ENCODE results near the gene ZNF552. TPM values are rescaled to one million over a fixed set of nuclear protein-coding genes. Genes with fewer than 3 reads are reported as not detected.
"Not testable (repeated sequence)": the region's sequence is repeated elsewhere in the genome, so short reads cannot be mapped to it uniquely, and the experiment has no call there.

Gene ZNF552
- total RNA-seq, 1 donor from 2014 or later: 7.1 TPM

- peak; percentile 92 for DNase-seq (ENCODE audit: low spot score)
- peak; percentile 80 for ATAC-seq
These were observed 4.9 kb upstream of the ZNF552 start for GRCh38 chr19:57819475-57820148.

GRCh38 chr19:57818378-57818777 is 3.7 kb upstream of the ZNF552 start:
- no peak for DNase-seq (ENCODE audit: low spot score)
- no peak for ATAC-seq

DNA sequence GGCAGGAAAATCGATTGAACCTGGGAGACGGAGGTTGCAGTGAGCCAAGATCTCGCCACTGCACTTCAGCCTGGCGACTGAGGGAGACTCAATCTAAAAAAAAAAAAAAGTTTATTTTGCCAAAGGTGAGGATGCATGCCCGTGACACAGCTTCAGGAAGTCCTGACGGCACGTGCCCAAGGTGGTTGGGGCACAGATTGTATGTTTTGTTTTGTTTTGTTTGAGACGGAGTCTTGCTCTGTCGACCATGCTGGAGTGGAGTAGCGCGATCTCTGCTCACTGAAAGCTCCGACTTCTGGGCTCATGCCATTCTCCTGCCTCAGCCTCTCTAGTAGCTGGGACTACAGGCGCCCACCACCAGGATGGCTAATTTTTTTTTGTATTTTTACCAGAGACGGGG is 3.3 kb upstream of the ZNF552 start:
- DNase-seq (ENCODE audit: low spot score) (no peak), ATAC-seq (no peak)

DNA sequence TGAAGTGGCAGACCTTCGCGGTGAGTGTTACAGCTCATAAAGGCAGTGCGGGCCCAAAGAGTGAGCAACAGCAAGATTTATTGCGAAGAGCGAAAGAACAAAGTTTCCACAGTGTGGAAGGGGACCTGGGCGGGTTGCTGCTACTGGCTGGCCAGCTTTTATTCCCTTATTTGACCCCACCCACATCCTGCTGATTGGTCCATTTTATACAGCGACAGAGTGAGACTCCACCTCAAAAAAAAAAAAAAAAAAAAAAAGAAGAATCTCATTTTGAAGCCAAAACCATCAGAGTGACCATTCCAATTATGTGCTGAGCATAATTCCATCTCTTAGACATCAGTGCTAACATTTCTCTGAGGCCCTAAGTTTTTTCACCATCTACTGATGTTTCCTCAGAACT is 1.9 kb upstream of the ZNF552 start:
- ATAC-seq: no peak
- DNase-seq (ENCODE audit: low spot score): no peak

GRCh38 chr19:57815247-57816075 is 748 bp upstream of the ZNF552 start:
- DNase-seq (ENCODE audit: low spot score): no peak

DNA sequence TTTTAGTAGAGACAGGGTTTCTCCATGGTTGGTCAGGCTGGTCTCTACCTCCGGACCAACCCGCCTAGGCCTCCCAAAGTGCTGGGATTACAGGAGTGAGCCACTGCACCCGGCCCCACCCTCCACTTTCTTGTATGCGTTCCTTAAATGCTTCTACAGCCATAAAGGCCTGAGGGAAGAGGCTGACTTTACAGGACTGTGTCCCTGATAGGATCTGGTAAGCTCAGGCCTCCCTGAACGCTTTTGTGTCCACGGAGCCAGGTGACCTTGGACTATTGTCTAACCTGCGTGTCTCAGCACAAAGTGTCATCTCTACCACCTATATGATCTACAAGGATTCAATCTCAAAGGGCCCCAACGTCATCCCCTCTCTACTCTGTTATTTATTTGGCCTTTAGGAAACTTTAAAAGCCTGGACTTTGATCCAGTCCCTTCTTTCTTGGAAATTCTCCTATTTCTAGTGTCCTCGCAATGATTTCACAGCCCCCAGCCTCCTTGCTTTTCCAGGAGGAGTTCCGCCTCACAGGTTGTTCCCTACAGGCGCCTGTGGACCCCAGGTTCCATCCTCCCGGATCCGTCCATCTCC is 701 bp downstream of the ZNF552 start:
- no peak for DNase-seq (ENCODE audit: low spot score)
- peak; percentile 31 for ATAC-seq

More at GRCh38 chr19:57815247-57816075, 748 bp upstream of the ZNF552 start:
- no peak for ATAC-seq

GRCh38 chr19:57812975-57813820 is 1.5 kb downstream of the ZNF552 start:
- ATAC-seq; DNase-seq (ENCODE audit: low spot score): not testable (repeated sequence)

- ATAC-seq (no peak), DNase-seq (ENCODE audit: low spot score) (no peak)
These were observed 2.5 kb downstream of the ZNF552 start for GRCh38 chr19:57812226-57812625.

DNA sequence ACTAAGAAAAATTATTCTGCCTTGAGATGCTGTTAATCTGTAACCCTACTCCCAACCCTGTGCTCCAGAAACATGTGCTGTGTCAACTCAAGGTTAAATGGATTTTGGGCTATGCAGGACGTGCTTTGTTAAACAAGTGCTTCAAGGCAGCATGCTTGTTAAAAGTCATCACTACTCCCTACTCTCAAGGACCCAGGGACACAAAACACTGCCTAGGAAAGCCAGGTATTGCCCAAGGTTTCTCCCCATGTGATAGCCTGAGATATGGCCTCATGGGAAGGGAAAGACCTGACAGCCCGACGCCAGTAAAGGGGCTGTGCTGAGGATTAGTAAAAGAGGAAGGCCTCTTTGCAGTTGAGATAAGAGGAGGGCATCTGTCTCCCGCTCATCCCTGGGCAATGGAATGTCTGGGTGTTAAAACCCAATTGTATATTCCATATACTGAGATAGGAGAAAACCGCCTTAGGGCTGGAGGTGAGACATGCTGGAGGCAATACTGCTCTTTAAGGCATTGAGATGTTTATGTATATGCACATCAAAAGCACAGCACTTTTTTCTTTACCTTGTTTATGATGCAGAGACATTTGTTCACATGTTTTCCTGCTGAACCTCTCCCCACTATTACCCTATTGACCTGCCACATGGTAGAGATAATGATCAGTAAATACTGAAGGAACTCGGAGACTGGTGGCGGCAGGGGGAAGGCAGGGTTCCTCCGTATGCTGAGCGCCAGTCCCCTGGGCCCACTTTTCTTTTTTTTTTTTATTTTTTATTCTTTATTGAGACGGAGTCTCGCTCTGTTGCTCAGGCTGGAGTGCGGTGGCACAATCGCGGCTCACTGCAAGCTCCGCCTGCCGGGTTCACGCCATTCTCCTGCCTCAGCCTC is 4.1 kb downstream of the ZNF552 start:
- peak; percentile 43 for ATAC-seq
- not testable (repeated sequence) for DNase-seq (ENCODE audit: low spot score)

DNA sequence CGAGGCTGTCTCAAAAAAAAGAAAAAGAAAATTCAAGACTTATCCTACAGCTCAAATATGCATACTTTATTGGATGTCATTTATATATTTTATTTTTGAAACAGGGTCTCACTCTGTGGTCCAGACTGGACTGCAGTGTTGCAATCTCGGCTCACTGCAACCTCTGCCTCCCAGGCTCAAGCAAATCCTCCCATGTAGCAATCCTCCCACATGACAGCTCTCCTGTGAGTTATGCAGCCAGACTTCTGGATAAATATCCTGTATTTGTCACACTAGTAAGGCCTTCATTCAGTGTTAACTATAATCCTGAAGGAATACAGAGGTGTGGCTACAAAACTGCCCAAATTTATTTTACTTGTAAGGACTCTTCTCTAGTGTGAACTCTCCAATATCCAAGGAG is 7.2 kb downstream of the ZNF552 start:
- ATAC-seq (peak; percentile 54), DNase-seq (ENCODE audit: low spot score) (no peak)

DNA sequence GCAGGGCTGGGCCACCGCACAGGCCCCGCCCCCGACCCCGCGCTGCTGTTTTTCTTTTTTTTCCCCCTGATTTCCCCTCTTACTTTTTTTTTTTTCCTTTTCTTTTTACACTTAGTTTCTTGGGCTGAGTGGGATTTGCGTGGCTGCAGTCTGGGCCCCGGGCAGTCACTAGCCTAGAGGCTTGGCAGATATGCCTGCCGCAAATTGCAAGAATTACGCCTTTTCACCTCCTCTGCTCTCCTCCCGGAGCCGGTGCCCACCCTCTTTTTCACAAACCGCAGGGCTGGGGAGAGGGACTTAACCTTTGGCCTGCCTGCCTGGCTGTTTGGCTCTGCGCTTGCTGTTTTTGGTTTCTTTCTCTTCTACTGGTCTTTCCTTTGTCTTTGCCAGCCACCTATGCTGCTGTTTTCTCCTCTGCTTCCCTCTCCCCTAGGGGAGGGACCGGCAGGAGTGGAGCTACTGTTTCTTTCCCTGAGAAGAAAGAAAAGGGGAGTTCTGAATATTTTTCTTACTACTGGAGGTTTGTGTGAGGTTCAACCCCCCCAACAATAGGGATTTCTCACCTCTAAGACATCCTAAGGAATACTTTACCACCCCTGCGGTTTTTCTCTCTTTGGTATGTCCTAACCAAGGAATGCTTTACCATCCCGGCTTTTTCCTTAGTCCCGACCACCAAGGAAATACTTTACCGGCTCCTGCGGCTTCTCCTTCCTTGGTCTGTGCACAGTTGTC is 11.0 kb downstream of the ZNF552 start:
- peak; percentile 77 for ATAC-seq
- DNase-seq (ENCODE audit: low spot score): no peak

DNA sequence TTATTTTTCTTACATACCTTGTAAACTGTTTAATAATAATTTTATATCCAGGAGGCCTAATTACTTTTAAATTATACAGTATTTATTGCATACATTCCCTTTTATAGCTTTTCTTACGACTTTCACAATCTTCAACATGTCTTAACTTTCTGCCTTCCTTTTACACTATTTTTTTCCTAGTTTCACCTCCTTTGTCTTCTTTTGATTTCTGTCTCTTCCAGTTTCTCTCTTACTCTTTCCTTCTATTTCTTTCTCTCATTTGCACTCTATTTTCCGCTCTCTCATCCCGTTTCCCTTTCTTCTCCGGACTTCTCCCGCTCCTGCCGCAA is 11.5 kb downstream of the ZNF552 start:
- no peak for DNase-seq (ENCODE audit: low spot score)
- peak; percentile 47 for ATAC-seq

DNA sequence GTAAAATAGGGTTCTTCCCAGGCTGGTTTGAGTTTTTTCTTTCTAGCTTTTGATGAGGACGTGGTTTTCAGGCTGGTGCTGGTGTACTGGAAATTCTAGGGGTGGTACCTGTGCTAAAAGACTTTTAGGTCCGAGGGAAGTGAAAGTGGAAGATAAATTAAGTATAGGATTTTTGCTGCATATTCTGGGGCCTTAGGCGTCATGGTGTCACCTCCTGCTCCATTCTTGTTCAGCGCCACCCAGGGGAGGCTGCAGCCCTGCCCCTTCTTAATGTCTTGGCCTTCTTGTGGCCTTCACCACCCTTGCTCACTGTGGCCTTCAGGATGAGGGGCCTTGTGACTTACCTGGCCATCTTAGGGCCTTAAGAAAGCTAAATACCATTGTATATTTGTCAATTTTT is 12.4 kb downstream of the ZNF552 start:
- no peak for ATAC-seq

GRCh38 chr19:57800696-57801095 is 14.0 kb downstream of the ZNF552 start:
- no peak for DNase-seq (ENCODE audit: low spot score)
- ATAC-seq: no peak

More for the DNA sequence above, 12.4 kb downstream of the ZNF552 start:
- DNase-seq (ENCODE audit: low spot score): no peak

- DNase-seq (ENCODE audit: low spot score); ATAC-seq: not testable (repeated sequence)
These were observed 18.1 kb downstream of the ZNF552 start for GRCh38 chr19:57796580-57796979.

DNA sequence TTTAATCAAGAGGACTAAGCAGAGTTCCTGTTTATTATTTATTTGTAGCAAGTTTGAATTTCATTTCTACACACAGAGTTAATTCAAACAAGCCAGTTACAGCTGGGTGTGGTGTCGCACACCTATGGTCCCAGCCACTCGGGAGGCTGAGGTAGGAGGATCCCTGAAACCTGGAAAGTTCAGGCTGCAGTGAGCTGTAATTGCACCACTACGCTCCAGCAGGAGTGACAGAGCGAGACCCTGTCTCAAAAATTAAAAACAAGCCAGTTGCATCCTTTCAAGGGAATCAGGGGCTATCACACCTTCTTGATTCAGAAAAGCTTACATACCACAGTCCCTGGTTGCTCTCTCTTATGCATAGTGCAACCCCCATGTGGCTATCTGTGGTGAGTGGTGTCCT is 25.4 kb downstream of the ZNF552 start:
- no peak for ATAC-seq

GRCh38 chr19:57788114-57788692 is 26.5 kb downstream of the ZNF552 start:
- no peak for DNase-seq (ENCODE audit: low spot score)
- no peak for ATAC-seq

More for the DNA sequence above, 25.4 kb downstream of the ZNF552 start:
- no peak for DNase-seq (ENCODE audit: low spot score)

GRCh38 chr19:57786906-57787305 is 27.8 kb downstream of the ZNF552 start:
- DNase-seq (ENCODE audit: low spot score): no peak

DNA sequence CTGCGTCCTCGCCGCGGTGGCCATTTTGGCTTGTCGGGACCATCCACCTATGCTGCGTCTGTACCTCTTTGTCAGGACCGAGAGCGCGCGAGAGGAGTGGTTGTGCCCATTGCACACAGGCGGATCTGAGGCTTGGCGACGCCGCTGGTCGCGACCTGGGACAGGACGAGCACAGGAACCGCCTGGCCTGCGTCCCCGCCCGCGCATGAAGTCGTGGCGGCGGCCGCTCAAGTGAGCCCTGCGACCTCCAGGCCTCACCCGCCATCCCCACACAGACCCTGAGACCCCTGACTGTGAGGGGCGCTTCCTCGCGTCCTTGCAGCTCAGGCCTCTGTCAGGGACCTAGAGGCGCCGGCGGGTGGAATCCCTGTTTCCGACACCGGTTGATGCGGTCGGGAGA is 28.4 kb downstream of the ZNF552 start:
- DNase-seq (ENCODE audit: low spot score): no peak

More at GRCh38 chr19:57786906-57787305, 27.8 kb downstream of the ZNF552 start:
- ATAC-seq: no peak

More for the DNA sequence above, 28.4 kb downstream of the ZNF552 start:
- ATAC-seq: no peak

All from left lobe of liver (tissue), 2 donors.